ENCODE data around the gene MR1.

Gene MR1

DNA sequence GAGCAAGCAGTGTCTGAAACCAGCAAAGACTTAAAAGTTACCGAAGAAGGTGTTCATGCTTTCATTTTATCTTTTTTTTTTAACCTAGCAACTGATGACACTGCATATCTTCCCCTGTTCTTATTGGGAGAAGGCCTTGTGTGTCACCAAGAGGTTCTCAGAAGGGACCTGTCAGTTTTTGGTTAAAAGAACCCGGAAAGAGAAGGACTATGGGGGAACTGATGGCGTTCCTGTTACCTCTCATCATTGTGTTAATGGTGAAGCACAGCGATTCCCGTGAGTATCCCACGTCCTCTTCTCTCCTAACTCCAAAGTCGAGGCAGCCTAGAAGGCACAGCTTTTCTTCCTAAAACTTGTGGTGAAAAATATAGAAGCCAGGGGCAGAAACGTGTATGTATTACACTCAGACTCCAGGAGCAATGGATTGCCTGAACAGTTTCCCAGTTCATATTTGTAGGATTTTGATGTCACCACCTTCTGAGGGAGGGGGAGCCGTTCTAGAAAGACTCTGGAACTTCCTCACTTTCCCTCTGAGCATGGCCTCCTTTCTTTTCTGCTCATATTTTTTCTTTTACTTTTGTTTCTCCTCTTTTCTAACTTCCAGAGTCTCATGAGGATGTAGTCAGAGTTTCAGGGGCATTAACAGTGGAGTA, at the start of gene MR1:
Gene MR1 (plus strand): TSS at position 185 of the 653 bp plus-strand sequence. CDS start 25 bp downstream, at position 210.
- DNase-seq (ENCODE audit: low read depth in 4 of 4, low spot score in 1 of 4): no peak

DNA sequence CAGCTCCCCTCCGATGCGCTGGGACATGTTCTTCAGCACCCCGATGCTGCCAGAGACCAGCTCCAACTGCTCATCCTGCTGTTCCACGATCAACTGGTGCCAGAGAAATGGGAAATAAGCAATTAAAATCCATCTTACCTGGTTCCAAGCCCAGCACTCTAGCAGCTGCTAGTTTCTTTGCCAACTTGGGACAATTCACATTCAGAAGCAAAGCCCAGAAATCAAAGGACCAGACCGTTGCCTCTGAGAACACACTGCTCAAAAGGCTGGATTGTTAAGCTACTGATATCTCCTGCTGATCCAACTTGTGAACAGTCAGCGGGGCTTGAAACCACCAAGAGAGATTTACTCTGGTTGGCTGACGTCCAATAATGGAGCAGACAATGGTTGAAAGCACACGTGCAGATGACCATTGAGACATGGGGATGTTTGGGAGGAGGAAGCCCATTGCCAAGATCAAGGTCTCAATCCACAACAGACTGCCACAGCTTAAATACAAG, 45.5 kb upstream of the MR1 start:
- no peak for DNase-seq (ENCODE audit: low read depth in 4 of 4, low spot score in 1 of 4)

DNA sequence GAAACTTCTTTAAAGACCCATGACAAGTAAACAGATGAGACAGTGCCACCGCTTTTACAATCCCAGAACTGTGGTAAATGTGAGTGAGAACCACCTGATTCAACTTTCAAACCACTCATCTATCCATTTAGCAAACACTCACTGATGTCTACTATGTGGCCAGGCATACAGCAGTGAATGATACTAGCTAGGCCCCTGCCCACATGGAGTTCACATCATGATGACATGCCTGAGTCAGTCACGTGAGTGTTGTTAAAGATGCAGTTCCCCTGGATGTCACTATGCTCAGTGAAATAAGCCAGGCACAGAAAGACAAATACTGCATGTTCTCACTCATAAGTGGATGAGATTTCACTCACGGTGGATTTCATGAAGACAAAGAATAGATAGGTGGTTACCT, 39.5 kb upstream of the MR1 start:
- no peak for DNase-seq (ENCODE audit: low read depth in 4 of 4, low spot score in 1 of 4)

DNA sequence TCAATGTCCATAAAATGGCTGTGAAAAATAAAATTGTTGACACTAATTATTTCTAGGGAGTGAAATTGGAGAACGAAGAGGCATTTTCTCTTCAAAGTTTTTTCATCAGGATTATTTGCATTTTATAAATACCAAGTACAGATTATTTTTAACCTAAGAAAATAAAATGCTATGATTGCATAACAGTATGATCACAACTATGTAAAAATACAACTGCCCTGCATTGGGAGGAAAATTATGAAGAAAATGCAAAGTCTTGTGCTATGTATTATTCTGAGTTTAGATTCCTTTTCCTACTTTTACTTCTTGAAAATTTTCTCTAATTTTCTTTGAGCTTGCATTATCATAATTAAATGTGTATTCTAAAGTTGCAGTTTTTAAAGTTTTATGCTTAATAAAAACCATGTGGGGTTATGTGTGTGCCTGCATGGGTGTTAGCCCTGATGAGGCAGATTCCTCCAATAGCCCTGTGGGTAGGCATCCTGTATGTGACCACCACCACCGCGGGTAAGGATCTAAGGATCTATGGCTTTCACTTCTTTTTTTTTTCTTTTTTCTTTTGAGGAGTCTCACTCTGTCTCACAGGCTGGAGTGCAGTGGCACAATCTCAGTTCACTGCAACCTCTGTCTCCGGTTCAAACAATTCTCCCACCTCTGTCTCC, 35.8 kb upstream of the MR1 start:
- no peak for DNase-seq (ENCODE audit: low read depth in 4 of 4, low spot score in 1 of 4)

DNA sequence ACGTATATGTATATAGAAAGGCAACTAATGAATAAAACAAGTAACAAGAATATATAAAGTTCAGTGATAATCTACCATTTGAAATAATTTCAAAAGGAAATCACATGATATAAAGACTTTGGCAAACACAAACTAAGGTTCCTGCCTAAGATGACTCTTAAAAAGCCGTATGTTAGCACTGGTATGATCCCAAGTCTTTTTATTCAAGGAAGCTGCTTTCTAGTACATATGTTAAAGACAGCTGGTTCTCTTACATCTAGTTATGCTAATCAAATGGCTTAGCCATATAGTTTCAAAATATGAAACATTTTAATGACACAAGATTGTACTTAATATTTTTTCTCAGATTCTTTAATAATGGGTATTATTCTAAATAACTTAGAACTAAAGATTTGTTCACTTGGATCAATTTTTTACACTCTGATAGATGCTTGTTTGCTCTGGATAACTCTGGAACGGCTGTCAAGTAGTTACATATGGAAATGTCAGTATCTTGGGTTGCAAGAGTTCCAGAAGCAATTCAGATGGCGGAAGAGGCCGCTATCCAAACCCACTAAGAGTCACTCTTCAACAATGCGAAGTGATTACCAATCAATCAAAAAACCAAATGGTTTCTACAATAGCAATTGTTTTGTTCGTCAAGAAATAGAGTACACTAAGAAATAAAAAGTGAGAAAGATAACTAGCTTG, 32.5 kb upstream of the MR1 start:
- DNase-seq (ENCODE audit: low read depth in 4 of 4, low spot score in 1 of 4): no peak

DNA sequence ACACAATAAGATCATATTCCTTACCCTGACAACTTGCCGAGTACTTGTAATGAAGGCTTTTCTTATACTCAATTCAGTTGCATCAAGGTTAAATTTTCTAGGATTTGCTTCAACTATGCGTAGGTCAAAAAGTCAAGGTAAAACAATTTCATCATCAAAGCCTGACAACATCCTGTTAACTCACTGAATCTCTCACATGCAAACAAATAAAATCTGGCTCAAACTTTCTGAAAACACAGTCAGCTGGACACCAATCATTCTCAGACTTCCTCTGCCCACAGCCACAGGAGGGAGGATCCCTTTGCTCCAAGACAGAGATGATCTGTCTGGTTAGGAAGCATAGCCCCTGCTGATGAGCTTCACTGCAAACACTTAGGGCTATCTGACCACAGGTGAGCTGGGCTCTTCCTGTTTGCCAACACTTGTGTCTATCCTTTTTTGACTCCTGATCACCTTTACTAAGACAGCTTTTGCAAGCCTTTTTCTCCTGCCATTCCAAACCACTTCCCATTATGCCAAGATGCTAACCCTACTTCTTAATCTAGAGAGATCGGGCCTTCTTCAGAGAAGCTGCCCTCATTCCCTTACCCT, 31.1 kb upstream of the MR1 start:
- no peak for DNase-seq (ENCODE audit: low read depth in 4 of 4, low spot score in 1 of 4)

DNA sequence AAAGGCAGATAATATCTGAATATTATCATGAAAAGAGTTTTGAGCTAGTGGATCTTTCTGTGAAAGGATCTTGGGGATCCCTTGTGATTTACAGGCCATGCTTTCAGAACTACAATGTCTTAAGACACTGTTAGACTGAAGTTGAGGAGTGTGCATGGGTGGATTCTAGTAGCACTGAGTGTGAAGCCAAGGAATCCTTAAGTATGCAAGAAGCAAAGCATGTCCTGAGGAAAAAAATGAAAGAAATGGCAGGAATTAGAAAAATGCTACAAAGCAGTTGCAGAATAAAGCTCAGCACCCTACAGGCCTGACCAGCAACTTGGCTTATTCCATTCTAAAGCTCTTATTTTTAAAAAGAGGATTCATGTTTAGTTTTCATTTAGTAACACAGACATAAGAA, 23.0 kb upstream of the MR1 start:
- DNase-seq (ENCODE audit: low read depth in 4 of 4, low spot score in 1 of 4): no peak

DNA sequence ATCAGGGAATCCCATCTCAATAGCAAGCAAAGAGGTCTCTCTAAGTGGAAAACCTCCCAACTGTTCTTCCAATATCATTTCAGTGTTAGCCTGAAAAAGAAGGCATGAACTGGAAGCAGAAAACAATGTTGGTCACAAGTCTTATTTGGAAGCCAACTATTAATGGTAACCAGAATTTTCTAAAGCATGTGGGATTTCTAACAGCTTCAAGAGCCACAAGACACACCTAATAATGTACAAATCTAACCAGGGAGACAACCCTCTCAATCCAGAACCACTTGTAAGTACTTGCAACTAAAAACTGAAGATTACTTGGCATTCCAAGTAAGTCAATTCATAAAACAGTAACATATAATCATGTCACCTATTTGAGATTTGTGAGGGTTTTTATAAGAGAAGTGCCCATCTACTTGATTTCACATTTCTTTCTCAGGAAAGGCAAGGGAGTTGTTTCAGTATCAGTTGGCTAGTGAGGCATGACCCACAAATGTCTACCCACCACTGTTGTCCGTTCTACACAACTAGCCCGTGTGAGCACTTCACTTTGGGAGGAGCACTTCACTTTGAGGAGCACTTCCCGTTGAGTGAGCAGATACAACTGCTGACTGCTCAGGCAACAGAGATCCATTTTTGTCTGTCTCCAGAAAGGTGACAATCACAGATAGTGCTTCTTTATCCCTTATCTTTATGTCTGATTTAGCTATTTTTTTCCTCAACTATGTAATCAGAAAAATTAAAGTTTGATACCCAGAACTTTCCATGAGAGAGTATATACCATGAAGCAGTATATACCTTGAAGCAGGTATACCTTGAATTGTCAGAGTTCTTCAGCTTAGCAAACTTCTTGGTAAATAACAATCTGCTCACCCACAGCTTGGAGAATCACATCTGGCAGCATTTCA, 22.2 kb upstream of the MR1 start:
- no peak for DNase-seq (ENCODE audit: low read depth in 4 of 4, low spot score in 1 of 4)

DNA sequence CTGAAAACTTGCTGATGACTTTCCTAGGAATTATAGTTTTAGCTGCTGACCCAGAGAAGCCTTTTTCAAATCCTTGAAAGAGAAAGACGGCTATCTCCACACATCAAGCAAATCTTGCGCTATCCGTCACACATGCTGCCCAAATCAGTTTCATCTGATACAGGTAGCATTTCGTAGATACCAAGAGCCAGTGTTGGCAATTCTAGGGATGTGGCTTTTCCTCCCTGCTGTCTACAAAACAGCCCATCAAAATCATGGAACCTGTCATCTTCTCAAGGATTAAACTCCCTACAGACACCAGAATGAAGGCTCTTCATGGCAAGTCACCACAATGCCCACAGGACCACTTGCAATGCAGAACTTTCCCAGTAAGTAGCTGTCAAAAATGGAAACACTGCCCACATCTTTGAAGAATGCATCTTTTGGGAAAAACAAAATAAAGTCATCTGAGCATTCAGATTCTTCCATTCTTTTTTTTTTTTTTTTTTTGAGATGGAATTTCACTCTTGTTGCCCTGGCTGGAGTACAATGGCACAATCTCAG, 21.5 kb upstream of the MR1 start:
- no peak for DNase-seq (ENCODE audit: low read depth in 4 of 4, low spot score in 1 of 4)

DNA sequence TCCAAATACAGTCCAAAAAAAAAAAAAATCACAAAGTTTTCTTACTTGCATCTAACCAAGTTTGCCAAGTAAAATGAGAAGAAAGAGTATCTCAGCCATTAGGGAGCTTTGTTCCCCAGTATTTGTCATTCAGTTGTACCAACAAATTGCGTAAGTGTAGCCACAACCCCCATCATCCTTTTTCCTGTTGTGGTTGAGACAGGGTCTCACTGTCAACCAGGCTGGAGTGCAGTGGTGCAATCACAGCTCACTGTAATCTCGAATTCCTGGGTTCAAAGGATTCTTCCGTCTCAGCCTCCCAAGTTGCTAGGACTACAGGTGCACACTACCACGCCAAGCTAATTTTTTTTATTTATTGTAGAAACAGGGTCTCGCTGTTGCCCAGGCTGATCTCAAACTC, 20.6 kb upstream of the MR1 start:
- no peak for DNase-seq (ENCODE audit: low read depth in 4 of 4, low spot score in 1 of 4)

DNA sequence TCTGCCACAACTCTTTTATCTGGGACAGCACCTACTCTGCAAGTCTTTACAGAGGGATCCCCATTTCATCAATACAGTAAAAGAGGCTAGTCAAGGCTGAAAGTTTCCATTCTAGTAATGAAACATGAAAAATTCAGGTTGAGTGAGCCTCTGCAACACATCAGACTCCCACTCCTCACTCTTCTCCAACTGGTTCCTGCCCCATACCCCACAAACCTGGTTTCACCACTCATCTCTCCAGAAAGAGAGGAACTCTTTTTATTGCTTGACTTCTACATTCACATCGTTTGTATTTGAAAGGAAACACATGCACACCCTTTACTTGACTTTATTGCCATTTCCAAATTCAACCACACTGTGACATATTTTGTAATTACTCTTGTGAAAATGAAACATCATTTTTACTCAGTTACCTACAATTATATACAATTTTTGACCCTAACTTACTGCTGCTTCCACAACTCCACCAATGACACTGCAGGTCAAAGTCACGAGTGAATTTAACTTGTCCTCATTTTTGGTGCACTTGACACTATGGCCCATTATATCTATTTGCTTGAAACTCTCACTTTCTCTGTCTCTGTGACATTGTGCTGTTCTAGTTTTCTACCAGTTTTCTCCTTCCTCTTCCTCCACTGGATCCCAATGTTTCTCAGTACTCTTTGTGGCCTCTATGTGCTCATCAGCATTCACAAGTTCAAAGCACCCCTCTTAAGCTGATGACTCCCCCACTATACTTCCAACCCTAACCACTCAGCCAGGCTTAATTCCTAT, 19.1 kb upstream of the MR1 start:
- no peak for DNase-seq (ENCODE audit: low read depth in 4 of 4, low spot score in 1 of 4)

DNA sequence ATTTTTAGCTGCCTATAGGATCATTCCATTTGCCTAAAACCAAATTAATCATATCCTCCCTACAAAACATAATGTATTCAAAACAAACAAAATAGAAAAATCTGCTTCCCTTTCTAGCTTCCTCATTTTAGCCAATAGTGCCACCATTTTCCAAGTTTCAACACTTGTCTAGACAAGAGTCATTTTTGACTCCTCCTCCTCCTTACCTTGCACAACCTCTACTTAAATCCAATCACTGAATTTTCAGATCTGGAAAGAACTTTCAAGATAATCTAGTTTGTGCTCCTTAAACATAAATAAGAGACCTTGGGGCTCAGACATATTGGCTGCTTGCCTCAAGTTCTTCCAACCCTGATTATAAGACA, 18.6 kb upstream of the MR1 start:
- DNase-seq (ENCODE audit: low read depth in 4 of 4, low spot score in 1 of 4): no peak

DNA sequence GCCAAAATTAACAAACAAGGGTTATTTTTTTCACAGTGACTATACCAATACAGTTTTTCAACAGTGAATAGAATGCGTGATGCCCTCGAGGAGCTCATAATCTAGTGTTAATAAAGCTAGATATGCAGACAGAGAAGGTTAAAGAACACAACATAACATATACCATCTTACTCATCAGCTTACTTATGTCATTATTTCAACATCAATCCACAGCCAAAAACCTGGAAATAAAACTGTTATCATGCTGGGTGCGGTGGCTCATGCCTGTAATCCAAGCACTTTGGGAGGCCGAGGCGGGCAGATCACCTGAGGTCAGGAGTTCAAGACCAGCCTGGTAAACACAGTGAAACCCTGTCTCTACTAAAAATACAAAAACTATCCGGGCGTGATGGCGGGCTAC, 17.2 kb upstream of the MR1 start:
- no peak for DNase-seq (ENCODE audit: low read depth in 4 of 4, low spot score in 1 of 4)

DNA sequence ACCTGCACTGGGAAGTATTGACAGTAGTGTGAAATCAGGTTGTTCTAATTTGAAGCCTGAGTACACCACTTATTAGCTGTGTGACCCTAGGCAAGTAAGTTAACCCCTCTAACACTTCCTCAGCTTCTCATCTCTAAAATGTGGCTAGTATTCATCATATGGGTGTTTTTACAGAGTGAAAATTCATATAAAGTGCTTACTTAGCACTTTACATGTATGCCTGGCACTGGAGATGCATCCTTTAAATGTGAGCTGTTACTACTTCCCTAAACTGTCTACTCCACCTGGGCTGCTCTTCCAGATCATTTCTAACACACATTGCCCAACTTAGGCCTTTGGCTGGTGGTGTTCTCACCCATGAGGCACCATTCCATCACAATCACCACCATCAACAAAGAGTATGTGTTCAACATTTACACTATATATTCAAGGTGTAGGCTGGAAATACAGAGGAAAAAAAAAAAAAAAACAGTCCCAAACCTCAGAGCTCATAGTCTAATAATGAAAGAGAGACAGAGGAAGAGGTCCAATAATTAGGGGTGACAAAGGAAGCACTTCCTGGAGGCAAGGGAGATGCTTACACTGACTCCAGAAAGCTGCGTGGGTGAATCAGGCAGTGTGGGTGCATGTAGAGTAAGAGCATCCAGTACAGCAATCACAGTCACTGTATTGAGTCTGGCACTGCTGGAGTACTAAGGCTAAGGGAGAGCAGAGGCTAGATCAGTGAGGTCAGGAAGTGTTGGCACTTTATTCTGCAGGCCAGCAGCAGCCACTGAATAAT, 14.7 kb upstream of the MR1 start:
- DNase-seq (ENCODE audit: low read depth in 4 of 4, low spot score in 1 of 4): no peak

DNA sequence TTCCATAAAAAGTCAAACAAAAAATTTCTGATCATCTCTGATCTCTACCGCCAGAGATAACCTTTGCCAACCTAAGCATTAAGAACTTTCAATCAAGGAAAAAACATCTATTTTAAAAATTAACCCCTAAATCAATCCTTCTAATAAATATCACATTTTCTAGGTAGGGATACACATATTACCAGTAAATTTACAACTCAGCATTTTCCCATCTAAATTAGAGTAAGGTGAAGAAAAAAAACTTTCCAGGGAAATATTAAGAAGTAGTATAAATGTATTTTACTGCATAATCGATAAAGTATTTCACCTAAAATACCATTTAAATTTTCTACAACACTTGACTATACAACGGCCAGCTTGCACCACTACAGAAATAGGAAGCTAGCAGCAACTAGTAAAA, 12.6 kb upstream of the MR1 start:
- no peak for DNase-seq (ENCODE audit: low read depth in 4 of 4, low spot score in 1 of 4)

DNA sequence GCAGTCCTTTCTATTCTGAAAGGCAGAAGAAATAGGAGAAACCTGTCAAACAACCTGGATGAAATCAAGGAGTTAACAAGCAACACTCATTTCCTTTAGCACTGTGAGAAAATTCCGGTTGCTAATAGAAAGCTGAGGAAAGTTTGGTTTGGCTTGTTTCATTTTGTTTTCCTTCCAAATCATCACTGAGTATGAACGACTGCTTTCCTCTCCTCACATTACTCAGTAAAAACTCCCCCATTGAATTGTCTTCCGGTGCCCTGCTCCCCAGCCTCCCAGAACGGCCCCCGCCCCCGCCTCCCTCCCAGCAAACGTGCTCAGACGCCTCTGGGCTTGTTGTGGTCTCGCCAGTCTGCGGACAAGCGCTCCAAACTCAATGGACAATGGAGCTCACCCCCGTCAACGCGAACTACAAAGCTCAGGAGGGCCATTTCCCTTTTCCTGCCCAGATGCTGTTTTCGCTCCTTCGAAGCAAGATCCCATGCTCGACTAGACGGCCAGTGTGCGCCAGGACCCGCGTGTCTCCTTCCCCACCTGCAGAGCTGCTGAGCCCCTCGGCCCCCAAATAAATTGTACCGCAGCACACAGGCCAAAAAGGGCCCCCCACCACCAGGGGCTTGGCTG, 11.9 kb upstream of the MR1 start:
- DNase-seq (ENCODE audit: low read depth in 4 of 4, low spot score in 1 of 4): peak in 3 of 4 experiments; percentile 44 to 74 (median 55)

DNA sequence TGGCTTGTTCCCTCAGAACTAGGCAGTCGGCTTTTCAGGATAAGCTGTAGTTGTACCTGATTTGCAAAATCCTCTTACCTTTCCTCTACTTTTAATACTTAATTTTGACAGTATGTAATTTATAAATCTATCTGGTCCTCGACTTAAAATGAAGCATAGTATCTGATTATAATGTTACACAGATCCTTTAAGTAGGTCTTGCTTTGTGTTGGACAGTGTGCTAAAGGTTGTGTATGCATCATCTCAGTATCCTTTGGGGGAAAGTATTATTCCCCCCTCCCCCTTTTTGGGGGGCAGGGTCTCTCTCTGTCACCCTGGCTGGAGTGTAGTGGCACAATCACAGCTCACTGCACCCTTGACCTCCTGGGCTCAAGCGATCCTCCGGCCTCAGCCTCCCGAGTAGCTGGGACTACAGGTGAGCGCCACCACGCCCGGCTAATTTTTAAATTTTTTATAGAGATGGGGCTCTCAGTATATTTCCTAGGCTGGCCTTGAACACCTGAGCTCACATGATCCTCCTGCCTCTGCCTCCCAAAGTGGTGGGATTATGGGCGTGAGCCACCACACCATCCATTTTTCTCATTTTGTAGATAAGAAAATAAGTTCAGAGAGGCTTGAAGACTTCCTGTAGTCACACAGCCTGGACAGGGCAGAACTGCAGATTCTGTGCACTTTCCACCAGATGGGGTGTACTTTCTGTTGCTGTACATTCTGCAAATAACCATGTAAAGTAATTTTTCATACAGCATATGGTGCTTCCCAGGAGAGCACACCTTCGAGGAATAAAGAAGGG, 10.3 kb upstream of the MR1 start:
- no peak for DNase-seq (ENCODE audit: low read depth in 4 of 4, low spot score in 1 of 4)

DNA sequence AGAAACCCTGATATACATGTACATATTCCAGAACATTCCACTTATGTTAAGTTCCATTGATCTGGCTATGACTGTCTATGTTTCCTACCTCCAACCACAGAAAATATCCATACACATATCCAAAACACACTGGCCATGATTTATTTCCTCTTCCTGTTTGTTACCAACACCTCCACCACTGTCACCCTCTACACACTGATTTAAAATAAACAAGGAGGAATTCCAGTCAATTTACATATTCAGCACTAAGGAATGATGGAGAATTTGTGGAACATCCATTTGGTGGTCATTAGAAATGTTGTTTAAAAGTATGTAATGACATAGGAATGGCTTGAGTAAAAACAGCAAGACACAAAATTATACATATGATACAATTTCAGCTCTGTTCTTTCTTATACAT, 5.6 kb upstream of the MR1 start:
- no peak for DNase-seq (ENCODE audit: low read depth in 4 of 4, low spot score in 1 of 4)

All from stimulated activated CD4-positive, alpha-beta T cell treated with anti-CD3 and anti-CD28 coated beads, Interleukin-1b, Interleukin-23, amount 100 ng/mL, for 24 hours (primary cell).